ENCODE data around the gene SUSD4. TPM values are rescaled to one million over a fixed set of nuclear protein-coding genes. Genes with fewer than 3 reads are reported as not detected.

SUSD4 gene
- total and polyA plus RNA-seq, 2 of the 8 experiments (the other 6 are each of a cell fraction or from before 2014, with no cell fraction given): 3.9 to 5.2 TPM

DNA sequence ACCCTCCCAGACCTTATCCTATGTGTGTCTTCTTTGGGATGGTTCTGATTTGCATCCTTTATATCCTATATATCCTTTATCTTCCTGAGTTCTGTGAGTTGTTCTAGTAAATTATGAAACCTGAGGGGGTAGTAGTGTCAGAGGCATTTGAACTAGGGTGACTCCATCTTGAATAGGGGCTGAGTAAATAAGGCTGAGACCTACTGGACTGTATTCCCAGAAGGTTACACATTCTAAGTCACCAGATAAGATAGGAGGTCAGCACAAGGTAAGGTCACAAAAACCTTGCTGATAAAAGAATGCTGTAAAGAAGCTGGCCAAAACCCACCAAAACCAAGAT is 50.6 kb downstream of the SUSD4 start (continued):
- TF ChIP-seq CHD7 (IDR thresholded peaks at IDR 0.05; ENCODE audit: insufficient replicate concordance, low read length) (no peak), KDM1A (IDR thresholded peaks at IDR 0.05; ENCODE audit: borderline replicate concordance, low read length) (no peak), FOSL1 (IDR thresholded peaks at IDR 0.05; ENCODE audit: insufficient read depth, low read depth, low read length) (no peak), CBX8 (IDR thresholded peaks at IDR 0.05; ENCODE audit: borderline replicate concordance, low read depth, low read length) (no peak), CTCF (IDR thresholded peaks at IDR 0.05; ENCODE audit: control extremely low read depth in 1 of 3, insufficient read depth in 1 of 3, low read depth in 1 of 3, low read length in 3 of 3) (no peak), CEBPB (IDR thresholded peaks at IDR 0.05; ENCODE audit: low read depth, low read length) (no peak), KDM5A (IDR thresholded peaks at IDR 0.05; ENCODE audit: low read length) (no peak)
- TF ChIP-seq, protein P1, sequence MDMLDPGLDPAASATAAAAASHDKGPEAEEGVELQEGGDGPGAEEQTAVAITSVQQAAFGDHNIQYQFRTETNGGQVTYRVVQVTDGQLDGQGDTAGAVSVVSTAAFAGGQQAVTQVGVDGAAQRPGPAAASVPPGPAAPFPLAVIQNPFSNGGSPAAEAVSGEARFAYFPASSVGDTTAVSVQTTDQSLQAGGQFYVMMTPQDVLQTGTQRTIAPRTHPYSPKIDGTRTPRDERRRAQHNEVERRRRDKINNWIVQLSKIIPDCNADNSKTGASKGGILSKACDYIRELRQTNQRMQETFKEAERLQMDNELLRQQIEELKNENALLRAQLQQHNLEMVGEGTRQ (IDR thresholded peaks at IDR 0.05; ENCODE audit: low read length): no peak

Measured in H1 (cell line).